Measurements from ENCODE around the gene HOXA11.

Gene HOXA11

DNA sequence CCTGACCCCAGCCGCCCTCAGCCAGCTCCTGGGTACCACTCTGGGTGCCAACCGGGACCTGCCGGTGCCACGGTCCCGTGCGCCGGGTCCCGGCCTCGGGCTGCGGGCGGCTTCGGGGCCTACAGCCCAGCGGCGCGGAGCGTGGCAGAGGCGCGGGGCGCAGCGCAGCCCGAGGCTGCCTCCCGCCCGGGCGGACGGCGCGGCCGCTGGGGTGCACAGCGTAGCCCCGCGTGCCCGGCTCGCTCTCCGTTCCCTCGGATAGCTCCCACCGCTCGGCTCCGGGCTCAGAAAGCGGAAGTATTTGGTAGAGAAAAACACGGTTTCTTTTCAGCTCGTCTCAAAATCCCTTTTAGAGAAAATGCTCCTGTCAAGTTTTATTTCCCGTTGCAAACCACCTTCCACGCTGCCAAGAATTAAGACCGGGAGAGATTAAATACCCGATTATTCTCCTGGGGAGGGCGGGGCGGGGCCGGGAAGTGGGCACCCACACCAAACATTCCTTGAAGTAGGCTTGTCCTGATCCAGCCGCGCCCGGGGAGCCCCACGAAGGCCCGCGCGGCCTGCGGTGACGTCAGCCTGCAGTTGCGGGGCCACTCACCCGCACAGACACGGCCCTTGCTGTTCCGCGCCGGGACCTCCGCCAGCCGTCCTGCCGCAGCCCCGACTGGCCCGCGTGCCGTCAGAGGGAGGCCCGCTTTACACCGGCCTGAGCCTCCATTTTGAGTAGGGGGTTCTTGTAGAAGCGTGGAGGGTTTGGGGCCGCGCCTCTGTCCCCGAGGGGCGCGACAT is 7.7 kb upstream of the HOXA11 start:
- peak; percentile 49 for DNase-seq

DNA sequence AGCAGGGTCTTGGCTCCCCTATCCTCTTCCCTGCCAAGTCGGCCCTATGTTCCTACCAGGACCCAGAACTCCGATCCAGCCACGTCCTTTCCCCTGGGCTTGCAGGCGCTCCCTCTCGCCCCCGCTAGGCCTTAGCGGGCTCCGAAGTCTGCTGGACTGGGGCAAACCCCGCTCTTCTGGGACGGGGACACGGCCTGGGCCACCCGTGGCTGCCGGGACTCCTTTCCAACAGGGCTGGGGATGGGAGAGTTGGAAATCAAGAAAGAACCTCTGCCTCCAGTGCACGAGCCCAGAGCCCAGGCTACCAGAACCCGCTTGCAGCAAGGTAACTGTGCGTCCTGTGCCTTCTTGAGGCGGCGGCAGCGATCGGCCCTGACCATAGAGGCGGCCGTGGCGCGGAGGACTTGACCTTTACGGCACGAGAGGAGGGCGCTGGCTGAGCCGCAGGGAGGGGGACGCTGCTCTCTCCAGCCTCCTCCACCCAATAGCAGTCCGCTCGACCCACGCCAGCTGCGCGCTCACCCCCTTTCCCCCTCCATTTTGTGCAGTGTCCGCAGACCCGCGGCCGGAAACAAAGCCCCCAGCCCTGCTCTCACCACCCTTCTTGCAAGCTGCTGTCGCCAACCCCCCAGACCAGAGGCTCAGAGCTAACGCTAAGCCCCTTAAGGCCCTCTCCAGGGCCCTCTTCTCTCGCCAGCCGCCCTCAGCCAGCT is 7.0 kb upstream of the HOXA11 start:
- DNase-seq: peak; percentile 54

DNA sequence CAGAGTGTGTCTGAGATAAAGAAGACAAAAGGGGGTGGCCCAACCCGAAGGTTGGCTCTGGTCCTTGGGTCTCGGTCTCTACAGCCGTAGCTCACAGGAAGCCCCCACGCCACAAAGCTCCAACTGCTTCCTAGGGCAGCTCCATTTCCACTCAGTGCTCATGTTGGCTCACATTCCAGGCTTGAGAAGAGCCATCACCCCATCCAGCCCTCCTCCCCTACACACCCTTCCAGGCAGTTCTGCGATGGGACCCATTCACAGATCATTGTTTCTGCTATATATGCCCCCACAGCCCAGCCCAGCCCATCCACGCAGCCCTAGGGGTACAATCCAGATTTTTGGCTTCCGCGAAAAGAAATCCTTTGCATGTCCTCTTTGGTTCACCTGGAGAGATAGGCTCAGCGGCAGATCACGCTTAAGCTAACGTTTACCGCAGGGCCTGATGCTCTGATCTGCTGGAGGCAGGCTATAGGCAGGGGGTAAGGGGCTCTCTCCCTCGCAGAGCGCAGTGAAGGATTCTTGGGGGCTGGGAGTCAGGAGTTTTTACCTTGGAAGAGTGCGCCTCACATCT is 6.2 kb upstream of the HOXA11 start:
- DNase-seq: no peak

DNA sequence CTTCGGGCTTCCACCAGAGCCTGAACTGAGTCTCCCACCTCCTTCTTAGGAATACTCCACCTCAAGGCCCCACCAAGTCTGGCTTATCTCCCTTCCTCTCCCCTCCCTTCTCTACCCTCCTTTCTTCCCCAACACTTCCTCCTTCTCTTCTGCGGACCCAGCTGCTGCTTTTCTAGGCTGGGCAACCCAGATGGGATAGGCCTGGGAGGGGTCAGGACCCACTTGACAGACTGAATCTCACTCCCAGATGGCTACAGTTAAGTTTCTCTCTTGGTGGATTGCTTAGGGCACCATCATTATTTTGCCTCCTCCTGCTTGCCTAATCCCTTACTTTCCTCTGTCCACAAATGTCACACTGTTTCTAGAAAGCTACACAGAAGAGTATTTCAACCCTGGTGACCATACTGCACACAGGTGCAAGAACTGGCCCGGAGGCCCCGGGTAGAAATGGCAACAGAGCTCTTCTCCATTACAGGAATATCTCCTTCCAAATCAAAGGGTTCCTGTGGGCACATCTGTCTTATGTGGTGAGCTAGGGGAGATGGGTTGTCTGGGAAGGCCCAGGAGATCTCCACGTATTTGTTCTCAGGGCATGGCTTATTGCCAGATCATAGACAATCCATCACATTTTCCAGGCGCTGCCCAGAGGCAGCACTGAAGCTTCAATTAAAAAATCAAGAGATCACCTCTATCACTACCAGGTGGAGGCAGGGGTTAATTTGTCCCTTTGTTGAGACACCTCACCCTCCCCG is 5.1 kb upstream of the HOXA11 start:
- DNase-seq: no peak

DNA sequence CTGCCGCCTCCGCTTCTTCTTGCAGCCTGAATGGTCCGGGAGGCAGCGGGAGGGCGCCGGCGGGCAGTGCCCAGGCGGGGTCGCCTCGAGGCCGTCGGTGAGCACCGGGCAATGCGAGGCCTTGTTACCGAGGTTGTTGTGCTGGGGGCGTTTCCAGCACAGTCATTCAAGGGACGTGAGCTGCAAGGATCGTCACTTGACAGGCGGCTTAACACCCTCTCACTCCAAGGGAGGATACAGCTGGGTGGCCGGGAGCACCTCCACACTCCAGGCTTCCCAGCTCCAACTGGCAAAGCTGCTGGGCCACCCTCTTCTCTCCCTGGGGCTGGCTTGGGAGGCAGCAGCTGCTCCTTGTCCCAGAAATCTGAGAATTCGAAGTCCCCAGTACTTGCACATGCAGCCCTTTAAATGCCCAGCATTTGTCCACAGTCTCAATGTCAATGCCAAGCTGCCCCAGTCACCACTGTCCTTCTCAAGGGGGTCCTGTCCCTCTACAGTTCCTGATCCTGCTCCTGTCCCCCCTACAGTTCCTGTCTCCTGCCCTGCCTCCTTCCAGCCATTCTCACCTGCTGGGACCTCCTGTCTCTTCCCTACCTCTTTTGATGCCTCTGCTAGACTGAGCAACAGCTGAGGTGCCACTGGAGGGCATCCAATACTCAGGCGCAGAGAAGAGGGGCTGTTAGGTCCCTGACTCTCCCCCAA is 4.4 kb upstream of the HOXA11 start:
- DNase-seq: peak; percentile 58

DNA sequence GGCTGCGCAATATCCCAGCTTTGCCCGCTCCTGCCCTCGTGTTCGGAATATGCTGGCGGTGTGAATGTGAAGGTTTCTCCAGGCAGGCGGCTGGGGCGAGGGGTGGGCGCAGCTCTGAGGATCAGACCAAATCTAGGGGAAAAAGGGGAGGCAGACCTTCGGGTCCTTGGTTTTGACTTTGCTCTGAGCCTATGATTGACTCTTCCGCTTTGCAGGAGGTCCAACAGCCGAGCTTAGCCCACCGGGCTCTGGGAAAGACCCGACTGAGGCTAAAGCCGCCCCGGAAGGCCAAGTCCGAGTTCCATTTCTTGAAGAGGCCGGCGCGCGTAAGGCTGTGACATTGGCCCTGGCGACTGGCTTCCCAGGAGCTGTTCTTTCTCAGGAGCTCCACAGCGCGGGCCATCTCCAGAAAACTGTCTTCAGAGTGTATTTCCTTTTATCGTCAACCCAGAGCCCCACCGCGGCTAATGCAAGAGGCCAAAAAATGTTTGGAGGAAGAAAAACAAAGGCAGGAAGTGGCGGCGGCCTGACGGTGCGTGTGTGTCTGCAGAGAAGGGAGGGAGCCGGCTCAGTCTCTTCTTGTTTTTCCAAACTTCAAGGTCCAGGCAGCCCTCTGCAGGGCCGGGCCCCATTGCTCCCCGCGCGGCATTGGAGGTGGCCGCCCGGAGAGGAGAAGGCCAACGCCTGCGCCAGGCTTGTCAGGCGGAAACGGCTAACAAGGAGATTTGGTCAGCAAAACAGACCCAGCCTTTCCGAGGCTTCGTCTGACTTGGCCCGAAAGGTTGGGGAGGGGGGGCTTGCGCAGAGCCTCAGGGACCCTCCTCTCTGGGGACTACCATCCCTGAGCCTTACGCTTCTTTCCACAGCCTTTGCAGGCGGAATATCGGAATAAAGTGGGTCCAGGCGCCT is 3.6 kb upstream of the HOXA11 start:
- peak; percentile 58 for DNase-seq

DNA sequence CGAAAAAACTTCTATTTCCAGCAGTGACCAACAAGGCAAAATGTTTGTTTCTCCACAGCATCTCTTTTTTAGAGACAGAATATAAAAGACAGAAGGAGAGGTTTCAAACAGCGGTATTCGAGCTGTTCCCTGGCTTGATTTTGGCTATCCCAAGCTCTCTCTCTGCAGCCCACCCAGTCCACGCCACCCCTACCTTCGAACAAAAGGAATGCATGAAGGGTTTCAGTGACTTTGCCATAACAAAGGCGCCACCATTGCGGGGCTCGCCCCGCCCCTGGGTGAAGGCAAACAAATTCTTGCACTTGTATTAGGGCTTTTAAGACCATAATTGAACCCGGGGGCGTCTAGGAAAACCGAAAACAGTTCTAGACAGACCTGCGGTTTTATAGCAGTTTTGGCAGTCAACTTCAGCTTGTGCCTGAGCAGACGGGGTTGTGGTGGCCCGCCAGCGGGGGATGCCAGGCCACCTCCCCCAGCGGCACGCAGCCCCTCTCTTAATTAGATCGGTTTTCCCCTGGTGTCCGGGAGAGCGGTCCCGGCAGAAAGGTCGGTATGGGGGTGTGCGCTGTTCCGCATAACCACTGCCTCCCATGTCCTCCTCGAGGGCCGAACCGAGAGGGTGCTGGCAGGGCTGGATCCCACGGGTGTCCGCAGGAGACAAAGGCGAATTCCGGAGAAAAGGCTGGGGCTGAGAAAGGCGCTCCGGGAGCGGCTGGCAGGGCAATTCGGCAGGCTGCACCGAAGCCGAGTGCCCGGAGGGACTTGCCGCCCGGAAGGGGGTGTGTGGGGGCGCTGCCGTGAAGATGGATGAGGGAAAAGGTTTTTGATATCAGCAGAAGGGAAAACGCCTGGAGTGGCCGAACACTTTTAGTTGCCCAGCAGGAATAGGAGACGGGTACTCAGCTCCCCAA is 2.7 kb upstream of the HOXA11 start:
- no peak for DNase-seq

DNA sequence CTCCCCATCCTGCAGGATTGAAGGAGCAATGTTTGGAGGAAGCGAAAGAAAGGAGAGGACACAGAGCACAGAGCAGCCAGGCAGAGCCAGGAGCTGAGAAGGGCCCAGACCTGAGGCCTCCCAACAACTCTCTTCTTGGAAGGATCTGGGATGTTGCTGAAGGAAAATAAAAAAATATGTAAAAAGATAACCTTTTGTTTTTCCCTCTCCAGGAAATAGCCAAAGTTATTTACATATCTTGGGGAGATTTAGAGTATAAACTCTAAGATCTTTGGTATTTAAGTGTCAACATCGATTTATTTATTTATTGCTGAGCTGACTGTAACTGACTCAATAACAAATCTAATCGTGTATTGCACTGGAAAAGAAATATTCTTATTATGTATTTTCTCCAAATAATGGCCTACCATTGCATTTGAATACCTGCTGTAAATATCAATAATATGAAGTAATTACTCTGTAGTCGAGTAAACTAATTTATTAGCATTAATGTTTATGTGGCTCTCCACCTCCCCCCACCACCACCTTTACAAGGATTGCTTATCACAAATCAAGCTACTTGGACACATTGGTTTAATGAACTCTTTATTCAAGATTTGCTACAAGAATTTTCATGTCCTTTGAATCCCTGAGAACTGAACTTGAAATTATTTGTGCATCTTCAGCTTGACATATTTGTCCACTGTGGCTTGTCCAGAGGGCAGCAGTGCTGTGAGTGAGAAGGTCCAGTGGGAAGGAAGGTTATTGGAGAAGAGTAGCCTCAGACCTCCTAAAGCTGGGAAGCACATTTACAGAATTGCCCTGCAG is 1.8 kb upstream of the HOXA11 start:
- DNase-seq: no peak

DNA sequence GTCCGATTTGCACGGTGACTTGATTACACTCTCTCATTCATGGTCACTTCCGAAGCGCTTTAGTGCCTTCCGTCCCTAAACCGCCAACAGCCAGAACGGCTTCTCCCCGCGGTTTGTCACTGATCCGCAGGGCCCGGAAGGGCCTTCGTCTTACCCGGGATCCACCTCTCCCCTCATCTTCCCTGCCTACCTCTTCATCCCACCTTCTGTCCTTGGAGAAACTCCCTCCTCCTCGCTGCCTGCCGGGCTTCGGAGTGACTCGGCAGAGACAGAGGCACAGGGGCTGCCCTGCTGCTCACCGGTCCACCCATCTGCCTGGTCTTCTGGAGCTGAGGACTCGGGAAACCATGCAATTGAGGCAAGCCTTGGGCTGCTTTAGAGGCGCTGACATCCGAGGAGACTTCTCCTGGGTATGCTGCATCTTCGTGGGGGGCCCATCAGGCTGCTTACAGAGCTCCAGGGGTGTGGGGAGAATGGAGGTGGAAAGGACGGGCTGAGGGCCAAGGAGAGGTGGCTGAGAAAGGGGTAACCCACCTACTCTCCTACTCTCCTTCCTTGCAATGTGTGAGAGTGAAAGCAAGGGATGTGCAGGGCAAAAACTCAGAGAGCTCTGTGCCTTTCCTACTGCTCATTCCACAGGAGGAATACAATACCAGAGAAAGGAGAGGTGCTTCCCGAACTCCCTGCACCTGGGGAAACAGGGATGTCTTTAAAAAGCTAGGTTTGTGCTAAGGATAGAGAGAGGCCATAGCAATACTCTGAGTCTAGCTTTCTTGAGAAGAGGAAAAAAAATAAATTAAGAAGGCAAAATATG is 1.0 kb upstream of the HOXA11 start:
- peak; percentile 67 for DNase-seq

DNA sequence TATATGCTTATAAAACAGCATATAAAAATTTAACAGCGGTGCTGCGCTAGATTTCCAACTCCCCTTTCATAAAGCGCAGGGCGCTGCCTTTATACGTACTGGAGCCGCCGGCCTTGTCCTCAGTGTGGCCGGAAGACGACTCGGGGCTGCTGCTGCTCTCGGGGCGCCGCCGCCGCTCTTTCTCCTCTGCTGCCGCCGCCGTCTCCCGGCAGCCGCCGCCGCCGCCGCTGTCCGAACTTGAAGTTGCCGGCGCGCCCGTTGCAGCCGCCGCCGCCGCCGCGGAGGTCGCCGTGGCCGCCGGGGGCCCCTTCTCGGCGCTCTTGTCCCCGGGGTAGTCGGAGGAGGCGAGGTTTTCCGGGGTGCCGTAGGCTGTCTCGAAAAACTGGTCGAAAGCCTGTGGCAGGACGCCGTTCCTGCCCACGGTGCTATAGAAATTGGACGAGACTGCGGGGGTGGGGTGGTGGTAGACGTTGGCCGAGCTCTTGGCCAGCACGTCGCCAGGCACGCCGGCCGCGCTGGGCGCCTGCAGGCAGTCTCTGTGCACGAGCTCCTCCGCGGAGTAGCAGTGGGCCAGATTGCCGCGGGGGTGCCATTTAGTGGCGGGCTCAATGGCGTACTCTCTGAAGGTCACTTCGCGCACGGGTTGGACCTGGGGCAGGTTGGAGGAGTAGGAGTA is 557 bp downstream of the HOXA11 start:
- peak; percentile 78 for DNase-seq

DNA sequence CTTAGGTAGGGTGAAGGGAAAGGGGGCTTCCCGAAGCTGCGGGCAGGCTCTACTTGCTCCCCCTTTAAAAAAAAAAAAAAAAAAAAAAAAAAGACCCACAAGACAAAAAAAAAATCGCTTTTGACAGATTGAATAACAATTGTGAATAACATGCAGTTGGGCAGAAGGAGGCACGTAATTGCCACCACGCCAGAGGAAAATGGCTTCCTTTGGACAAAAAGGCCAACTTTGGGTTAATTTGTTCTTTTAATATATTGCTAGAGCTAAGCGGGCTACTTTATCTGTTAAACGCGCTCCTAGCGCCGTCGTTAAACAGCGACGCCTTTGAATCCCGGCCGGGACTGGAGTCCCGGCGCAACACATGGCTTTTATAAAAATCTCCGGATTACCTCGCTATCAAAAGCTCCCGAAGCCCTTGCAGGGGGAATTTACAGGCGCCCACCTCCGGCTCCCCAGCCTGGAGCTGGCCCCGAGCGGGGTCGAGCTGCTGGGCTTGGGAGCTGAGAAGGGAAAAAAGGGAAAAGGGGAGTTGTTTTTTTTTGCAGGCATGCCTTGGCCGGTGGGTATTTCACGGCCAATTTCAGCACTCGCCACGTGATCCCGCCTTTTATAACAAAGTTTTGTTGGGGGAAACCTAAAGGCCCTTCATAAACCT is 1.2 kb downstream of the HOXA11 start:
- peak; percentile 73 for DNase-seq

DNA sequence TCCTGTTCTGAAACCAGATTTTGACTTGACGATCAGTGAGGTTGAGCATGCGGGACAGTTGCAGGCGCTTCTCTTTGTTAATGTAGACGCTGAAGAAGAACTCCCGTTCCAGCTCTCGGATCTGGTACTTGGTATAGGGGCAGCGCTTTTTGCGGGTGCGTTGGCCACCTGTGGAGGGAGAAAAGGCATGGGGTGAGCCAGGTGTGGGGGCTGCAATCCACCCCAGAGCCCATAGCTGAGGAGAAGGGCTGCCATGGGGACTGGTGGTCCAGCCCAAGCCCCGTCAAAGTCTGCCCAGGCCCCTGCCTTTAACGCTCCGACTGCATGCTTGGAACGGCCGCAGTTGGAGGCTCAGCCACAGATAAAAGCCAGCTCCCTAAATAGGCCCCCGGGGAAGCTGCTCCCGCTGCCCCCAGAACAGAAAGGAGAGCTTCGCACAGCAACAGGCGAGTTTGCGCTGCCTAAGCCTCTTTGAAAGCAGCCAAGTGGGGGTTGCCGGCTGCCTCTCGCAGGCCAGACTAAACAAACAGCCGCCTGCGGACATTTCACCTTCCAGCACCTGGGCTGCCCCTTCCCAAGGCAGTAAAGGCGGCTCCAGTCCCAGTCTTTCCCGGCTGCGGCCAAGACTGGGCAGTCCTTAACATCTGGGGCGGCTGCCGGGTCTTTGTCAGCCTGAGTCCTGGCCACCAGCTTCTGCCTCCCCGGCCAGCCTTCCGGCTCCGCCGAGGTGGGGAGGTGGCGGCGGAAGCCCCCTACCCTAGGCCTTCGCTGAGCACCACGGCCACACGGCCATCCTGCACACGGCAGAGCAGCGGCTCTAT is 2.0 kb downstream of the HOXA11 start:
- peak; percentile 70 for DNase-seq

DNA sequence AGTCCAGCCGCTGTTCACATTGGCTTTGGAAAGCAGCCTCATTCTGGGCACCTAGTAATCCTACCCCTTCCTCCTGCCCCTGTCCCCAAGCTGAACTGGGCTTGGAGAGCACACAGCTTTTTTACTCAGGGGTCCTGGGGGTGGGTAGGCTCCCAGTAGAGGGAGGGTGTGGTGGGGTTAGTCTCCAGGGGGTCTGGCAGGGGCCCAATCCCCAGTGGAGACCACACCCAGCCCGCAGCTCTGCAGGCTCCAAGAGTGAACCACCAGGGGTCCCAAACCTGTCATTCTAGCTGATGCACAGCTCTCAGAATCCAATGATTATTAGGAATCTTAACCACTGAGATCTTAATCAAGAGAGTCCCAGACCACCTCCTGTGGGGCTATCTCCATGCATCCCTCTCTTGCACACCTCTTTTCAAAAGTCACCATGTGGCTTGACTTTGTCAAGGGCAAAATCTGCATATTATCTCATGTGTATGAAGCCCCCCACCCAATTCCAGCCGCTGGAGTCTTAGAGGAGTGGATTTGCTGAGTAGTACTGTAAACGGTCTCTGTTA is 2.7 kb downstream of the HOXA11 start:
- DNase-seq: no peak

DNA sequence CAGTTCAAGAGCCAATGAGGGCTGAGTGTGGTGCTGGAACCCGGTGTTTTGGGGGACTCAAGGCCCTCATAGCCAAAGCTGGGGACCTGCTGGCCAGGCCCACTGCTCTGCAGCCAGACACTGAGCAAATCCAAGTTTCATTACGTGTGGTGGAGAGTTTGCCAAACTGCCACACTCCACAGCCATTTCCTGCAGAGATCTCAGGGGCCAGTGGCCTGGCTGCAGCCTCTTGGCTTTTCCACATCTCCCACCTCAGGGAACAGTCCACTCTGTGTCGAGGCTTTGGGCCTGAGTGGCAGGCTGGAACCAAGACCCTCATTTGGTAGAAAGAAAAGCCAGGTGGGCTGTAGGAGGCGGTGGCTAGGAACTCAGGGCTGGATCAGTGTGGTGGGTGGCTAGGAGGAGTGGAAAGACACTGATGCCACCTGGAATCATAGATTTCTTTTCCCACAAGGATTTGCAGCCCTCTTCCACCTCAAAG is 3.2 kb downstream of the HOXA11 start:
- DNase-seq: no peak

DNA sequence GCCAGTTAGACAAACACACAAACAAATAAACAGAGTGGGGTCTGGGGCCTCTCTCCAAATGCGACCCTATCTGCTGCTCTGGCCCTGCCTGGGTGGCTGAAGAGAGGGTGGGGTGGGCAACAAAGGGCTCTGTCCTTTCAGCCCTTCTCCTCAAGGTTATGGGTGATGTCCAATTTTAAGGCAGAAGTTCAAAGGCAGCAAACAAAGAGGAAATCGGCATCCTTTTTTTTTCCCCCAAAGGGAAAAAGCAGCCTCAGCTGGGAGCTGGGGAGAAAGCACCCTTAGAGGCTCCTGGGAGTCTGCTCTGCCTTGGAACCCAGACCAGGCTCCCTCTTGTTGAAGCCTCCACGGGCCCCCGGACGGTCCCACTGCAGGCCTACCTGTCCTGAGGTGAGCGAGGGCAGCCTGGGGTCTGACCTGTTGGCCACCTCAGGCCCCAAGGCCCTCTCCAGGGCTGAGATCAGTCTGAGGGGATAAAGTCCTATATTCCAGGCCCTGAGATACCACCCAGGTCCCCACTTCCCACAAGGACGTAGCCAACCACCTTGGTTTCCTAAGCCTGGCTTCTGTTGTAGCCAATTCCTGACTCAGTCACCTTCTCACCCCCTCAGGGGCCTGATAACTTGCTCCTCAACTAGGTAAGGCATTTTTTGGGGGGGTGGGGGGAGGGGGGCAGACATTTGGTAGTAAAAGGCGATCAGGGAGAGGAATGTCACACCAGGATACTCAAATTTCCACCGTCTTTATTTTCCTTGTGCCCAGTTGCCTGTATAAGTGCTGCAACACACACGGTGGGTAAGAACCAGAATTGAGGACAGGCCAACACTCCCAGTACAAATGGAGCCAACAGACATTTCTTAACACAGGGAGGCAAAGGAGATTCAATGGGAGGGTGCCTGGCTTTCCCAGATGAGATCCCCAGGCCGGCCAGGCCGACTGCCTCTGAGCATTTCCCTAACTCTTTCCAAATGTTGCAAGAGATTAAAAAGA is 4.3 kb downstream of the HOXA11 start:
- DNase-seq: no peak
